ENCODE results near the gene VENTX. TPM values are rescaled to one million over a fixed set of nuclear protein-coding genes. Genes with fewer than 3 reads are reported as not detected.
A peak's percentile ranks its signal among the peaks of the same experiment; 100 is the strongest.

Gene VENTX
- polyA plus RNA-seq, 3 donors: 1.4 to 56.0 (median 1.6) TPM

DNA sequence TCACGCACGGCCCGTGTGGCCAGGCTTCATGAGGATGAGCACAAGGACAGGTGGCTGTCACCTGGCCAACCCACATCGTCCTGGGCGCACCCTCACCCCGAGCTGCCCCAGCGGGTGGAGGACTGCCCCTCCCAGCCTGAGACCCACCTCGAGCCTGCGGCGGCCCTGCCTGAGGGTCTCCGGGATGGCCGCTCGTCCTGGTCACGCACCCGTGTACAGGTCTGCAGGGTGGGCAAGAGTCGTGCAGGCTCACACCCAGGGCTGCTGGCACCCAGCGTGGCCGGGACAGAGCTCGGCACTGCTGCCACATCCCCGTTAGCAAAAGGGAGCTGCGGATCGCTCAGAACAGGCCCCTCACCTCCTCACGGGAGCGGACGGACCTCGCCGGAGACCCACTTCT is 22.1 kb upstream of the VENTX start:
- Mint-ChIP-seq H3K27ac (no peak overlapping the region), H3K4me1 (no peaks in the 10 kb centered on the region), H3K27me3 (ENCODE audit: low read depth in 3 of 3) (peaks cover 3 to 17% (median 16%) of the 10 kb centered on the region in 3 donors), H3K4me3 (no peak overlapping the region), H3K9me3 (no peaks in the 10 kb centered on the region), H3K36me3 (no peaks in the 10 kb centered on the region)
- Histone ChIP-seq H3K4me1 (ENCODE audit: control insufficient read depth in 1 of 2, insufficient read depth in 2 of 2, low read length in 2 of 2) (no peaks in the 10 kb centered on the region), H3K4me3 (replicated peaks in 1 of 3; ENCODE audit: low read depth in 2 of 3, low read length in 3 of 3) (no peak overlapping the region), H3K79me2 (ENCODE audit: insufficient read depth, low read length) (no peaks in the 10 kb centered on the region), H3K9me3 (replicated peaks in 1 of 2; ENCODE audit: control insufficient read depth in 1 of 2, insufficient read depth in 1 of 2, low read length in 2 of 2) (no peaks in the 10 kb centered on the region), H3K27ac (ENCODE audit: low read depth in 1 of 2, low read length in 2 of 2) (no peak overlapping the region), H3K36me3 (replicated peaks in 1 of 2; ENCODE audit: control insufficient read depth in 1 of 2, insufficient read depth in 2 of 2, low read length in 2 of 2) (no peaks in the 10 kb centered on the region), H3K4me2 (replicated peaks; ENCODE audit: extremely low read depth, low read length, poor library complexity, severe bottlenecking) (no peak overlapping the region), H3K9ac (ENCODE audit: insufficient read depth, low read length, poor library complexity, severe bottlenecking) (no peak overlapping the region), H3K27me3 (ENCODE audit: control insufficient read depth in 2 of 2, insufficient read depth in 2 of 2, low read length in 2 of 2) (peaks cover 0 to 9% of the 10 kb centered on the region in 2 donors), H2AFZ (ENCODE audit: insufficient read depth, low read depth, low read length, poor library complexity, severe bottlenecking) (no peak overlapping the region), H4K20me1 (ENCODE audit: insufficient read depth, low read length) (no peaks in the 10 kb centered on the region)
- WGBS (ENCODE audit: insufficient coverage): 96% methylated on average over 27 of the region's 27 CpGs
- no peak for DNase-seq
- TF ChIP-seq, protein P1, sequence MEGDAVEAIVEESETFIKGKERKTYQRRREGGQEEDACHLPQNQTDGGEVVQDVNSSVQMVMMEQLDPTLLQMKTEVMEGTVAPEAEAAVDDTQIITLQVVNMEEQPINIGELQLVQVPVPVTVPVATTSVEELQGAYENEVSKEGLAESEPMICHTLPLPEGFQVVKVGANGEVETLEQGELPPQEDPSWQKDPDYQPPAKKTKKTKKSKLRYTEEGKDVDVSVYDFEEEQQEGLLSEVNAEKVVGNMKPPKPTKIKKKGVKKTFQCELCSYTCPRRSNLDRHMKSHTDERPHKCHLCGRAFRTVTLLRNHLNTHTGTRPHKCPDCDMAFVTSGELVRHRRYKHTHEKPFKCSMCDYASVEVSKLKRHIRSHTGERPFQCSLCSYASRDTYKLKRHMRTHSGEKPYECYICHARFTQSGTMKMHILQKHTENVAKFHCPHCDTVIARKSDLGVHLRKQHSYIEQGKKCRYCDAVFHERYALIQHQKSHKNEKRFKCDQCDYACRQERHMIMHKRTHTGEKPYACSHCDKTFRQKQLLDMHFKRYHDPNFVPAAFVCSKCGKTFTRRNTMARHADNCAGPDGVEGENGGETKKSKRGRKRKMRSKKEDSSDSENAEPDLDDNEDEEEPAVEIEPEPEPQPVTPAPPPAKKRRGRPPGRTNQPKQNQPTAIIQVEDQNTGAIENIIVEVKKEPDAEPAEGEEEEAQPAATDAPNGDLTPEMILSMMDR (IDR thresholded peaks at IDR 0.05): no peak
- intact Hi-C loops (cut with micrococcal nuclease): no loop called here

DNA sequence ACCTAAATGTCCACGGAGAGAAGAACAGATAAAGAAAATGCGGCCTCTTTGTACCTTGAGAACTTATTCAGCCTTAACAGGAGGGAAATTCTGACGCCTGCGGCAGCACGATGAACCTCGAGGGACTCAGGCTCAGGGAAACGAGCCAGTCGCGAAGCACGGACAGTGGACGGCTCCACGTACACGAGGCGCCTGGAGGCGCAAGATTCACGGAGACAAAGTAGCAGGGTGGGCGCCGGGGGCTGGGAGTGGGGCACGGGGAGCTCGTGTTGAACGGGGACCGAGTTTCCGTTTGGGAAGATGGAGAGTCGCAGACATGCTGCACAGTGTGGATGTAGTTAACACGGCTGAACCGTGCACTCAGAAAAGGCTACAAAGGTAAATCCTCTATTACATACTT is 20.9 kb upstream of the VENTX start:
- no peak overlapping the region for H3K4me3 Mint-ChIP-seq
- WGBS (ENCODE audit: insufficient coverage): 86% methylated on average over 18 of the region's 26 CpGs

More for the DNA sequence above, 20.9 kb upstream of the VENTX start:
- H3K27ac Mint-ChIP-seq: peak overlapping the region in 1 of 7 donors; percentile 54
- TF ChIP-seq, protein P1 (IDR thresholded peaks at IDR 0.05): no peak
- Histone ChIP-seq H3K27ac (ENCODE audit: low read depth in 1 of 2, low read length in 2 of 2) (no peak overlapping the region), H3K4me3 (replicated peaks in 1 of 3; ENCODE audit: low read depth in 2 of 3, low read length in 3 of 3) (no peak overlapping the region), H3K36me3 (replicated peaks in 1 of 2; ENCODE audit: control insufficient read depth in 1 of 2, insufficient read depth in 2 of 2, low read length in 2 of 2) (no peaks in the 10 kb centered on the region), H2AFZ (ENCODE audit: insufficient read depth, low read depth, low read length, poor library complexity, severe bottlenecking) (no peak overlapping the region), H4K20me1 (ENCODE audit: insufficient read depth, low read length) (no peaks in the 10 kb centered on the region), H3K79me2 (ENCODE audit: insufficient read depth, low read length) (no peaks in the 10 kb centered on the region), H3K9ac (ENCODE audit: insufficient read depth, low read length, poor library complexity, severe bottlenecking) (no peak overlapping the region), H3K9me3 (replicated peaks in 1 of 2; ENCODE audit: control insufficient read depth in 1 of 2, insufficient read depth in 1 of 2, low read length in 2 of 2) (no peaks in the 10 kb centered on the region), H3K4me2 (replicated peaks; ENCODE audit: extremely low read depth, low read length, poor library complexity, severe bottlenecking) (no peak overlapping the region), H3K4me1 (ENCODE audit: control insufficient read depth in 1 of 2, insufficient read depth in 2 of 2, low read length in 2 of 2) (no peaks in the 10 kb centered on the region), H3K27me3 (ENCODE audit: control insufficient read depth in 2 of 2, insufficient read depth in 2 of 2, low read length in 2 of 2) (peaks cover 0 to 12% of the 10 kb centered on the region in 2 donors)
- no peaks in the 10 kb centered on the region for H3K36me3 Mint-ChIP-seq
- H3K4me1 Mint-ChIP-seq: no peaks in the 10 kb centered on the region
- DNase-seq: no peak
- H3K27me3 Mint-ChIP-seq (ENCODE audit: low read depth in 3 of 3): peaks cover 3 to 26% (median 25%) of the 10 kb centered on the region in 3 donors
- H3K9me3 Mint-ChIP-seq: peaks cover 0 to 2% (median 0%) of the 10 kb centered on the region in 7 donors
- intact Hi-C loops (cut with micrococcal nuclease): no loop called here
